Neutrophil (primary cell): ENCODE results near the gene SORBS1.

ENCODE experiments used
- H3K27ac ChIP-seq: fragments of 200-600 bp; sonication (generic); 2 replicates; pipeline ENCODE4 v1.5.1; 2016; ENCODE audit warnings: mild to moderate bottlenecking, moderate library complexity
- H3K27me3 ChIP-seq: fragments of 200-600 bp; sonication (generic); 2 replicates; pipeline ENCODE4 v1.6.0; 2016; ENCODE audit warnings: mild to moderate bottlenecking
- H3K36me3 ChIP-seq: fragments of 200-600 bp; sonication (generic); 2 replicates; pipeline ENCODE4 v1.5.1; 2017
- H3K4me1 ChIP-seq, 2 experiments: fragments of 200-600 bp in 1 of 2; sonication (generic) in 1 of 2; 1 replicate in 1 of 2; 2 replicates in 1 of 2; pipeline versions ENCODE4 v1.5.1 to v1.6.1; 2013 to 2016; ENCODE audit warnings: low read depth in 1 of 2, low read length in 1 of 2, mild to moderate bottlenecking in 1 of 2, moderate library complexity in 1 of 2; ENCODE audit not compliant: control insufficient read depth in 1 of 2, insufficient read depth in 1 of 2
- H3K4me3 ChIP-seq, 2 experiments: fragments of 200-600 bp in 1 of 2; sonication (generic) in 1 of 2; 1 replicate in 1 of 2; 2 replicates in 1 of 2; pipeline ENCODE4 v1.5.1; 2013 to 2016; ENCODE audit warnings: low read depth in 1 of 2, low read length in 1 of 2, mild to moderate bottlenecking in 1 of 2, moderate library complexity in 1 of 2
- H3K9me3 ChIP-seq: fragments of 200-600 bp; sonication (generic); 2 replicates; pipeline ENCODE4 v1.5.1; 2016
- TF ChIP-seq, protein P1 (sequence below): fragments of 200-600 bp; sonication (generic); IDR thresholded peaks from 2 replicates; pipeline ENCODE4 v1.5.1; 2016; ENCODE audit warnings: antibody characterized with exemption

Gene SORBS1

DNA sequence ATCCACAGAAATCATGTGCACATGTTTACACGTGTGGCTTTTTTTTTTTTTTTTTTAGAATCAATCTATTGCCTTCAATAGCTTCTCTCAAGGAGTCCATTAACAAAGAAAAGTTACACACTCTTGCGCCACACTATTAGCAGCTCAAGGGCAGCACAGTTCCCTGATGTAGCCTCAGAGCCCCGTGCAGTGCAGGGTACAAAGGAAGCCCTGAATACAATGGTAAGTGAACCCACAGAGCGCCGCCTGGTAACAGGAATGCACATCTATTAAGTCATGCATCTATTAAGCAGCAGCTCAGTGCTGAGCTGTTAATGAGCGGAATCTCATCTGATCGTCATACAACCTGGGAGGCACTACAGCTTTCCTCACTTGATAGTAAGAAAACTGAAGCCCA, 156.7 kb downstream of the SORBS1 start:
- H3K4me3 ChIP-seq, result no peak overlapping the region
- TF ChIP-seq, protein P1, sequence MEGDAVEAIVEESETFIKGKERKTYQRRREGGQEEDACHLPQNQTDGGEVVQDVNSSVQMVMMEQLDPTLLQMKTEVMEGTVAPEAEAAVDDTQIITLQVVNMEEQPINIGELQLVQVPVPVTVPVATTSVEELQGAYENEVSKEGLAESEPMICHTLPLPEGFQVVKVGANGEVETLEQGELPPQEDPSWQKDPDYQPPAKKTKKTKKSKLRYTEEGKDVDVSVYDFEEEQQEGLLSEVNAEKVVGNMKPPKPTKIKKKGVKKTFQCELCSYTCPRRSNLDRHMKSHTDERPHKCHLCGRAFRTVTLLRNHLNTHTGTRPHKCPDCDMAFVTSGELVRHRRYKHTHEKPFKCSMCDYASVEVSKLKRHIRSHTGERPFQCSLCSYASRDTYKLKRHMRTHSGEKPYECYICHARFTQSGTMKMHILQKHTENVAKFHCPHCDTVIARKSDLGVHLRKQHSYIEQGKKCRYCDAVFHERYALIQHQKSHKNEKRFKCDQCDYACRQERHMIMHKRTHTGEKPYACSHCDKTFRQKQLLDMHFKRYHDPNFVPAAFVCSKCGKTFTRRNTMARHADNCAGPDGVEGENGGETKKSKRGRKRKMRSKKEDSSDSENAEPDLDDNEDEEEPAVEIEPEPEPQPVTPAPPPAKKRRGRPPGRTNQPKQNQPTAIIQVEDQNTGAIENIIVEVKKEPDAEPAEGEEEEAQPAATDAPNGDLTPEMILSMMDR, result no peak
- no peak overlapping the region for H3K27ac ChIP-seq
- no peaks in the 10 kb centered on the region for H3K4me1 ChIP-seq
- no peaks in the 10 kb centered on the region for H3K9me3 ChIP-seq
- H3K27me3 ChIP-seq, result peaks cover 16% of the 10 kb centered on the region
- H3K36me3 ChIP-seq, result no peaks in the 10 kb centered on the region

DNA sequence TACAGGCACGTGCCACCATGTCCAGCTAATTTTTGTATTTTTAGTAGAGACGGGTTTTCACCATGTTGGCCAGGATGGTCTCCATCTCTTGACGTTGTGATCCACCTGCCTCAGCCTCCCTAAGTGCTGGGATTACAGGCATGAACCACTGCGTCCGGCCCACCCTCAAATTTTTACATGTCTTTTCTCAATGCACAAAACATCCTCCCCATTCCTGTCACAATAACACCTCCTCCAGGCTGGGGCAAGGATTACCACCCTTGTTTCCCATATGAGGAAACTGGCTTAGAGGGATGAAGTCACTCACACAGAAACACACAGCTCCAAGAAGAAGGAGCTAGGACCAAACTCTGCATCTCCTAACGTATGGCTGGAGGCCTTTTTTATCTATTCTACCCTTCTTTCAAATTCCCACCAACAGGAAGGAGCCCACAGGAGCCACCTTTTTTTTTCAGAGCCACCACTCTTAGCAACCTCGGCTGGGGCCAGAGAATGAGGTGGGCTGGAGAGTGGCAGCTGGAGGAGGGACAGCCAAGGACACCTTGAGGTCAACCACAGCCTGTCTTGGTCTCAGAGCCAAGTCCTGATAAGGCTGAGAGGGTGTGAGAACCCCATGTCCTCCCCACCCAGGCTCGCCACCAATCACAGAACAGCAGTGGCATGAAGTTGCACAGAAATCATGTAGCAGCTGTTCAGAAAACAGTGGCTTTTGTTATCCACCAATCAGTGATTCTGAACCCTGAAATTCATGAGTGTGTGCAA, 157.3 kb downstream of the SORBS1 start:
- Histone ChIP-seq H3K9me3 (no peaks in the 10 kb centered on the region), H3K4me1 (no peaks in the 10 kb centered on the region), H3K27me3 (peaks cover 16% of the 10 kb centered on the region), H3K4me3 (no peak overlapping the region), H3K36me3 (no peaks in the 10 kb centered on the region), H3K27ac (no peak overlapping the region)
- TF ChIP-seq, protein P1, result no peak

DNA sequence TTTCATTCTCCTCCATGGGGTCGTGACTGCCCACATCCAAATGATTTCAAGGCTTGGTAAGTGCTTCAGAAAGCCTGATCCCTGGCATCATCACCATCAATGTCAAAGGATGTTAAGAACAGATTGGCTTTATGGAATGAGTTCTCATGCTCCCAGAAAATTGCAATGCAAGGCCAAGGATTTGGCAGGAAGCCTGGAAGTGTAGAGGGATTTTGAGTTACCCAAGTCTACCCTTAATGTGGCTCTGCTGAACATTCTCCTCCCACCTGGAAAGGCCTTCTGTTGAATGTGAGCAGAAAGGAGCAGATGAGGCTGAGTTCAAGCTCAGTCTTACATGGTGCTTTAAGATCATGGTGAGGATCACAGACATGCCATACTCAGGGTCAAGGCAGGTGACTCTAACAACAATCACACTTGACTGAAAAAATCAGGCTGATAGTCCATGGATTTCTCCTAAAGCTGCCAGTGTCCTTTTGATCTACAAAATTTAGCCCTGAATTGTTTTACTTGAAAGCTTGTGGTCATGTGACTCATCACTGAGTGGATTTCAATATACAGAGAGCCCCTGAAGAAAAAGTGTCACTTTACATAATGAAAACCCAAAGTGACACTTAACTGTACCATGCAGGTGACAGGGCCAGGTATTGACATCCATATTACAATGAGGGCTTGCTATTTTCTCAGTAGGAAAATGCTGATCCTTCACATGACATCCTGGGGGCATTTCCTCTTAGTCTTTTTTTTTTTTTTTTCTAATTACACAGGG, 159.3 kb downstream of the SORBS1 start:
- no peak overlapping the region for H3K4me3 ChIP-seq
- no peaks in the 10 kb centered on the region for H3K9me3 ChIP-seq
- no peak overlapping the region for H3K27ac ChIP-seq
- peaks cover 10% of the 10 kb centered on the region for H3K27me3 ChIP-seq
- TF ChIP-seq, protein P1, result no peak
- no peaks in the 10 kb centered on the region for H3K4me1 ChIP-seq
- no peaks in the 10 kb centered on the region for H3K36me3 ChIP-seq

DNA sequence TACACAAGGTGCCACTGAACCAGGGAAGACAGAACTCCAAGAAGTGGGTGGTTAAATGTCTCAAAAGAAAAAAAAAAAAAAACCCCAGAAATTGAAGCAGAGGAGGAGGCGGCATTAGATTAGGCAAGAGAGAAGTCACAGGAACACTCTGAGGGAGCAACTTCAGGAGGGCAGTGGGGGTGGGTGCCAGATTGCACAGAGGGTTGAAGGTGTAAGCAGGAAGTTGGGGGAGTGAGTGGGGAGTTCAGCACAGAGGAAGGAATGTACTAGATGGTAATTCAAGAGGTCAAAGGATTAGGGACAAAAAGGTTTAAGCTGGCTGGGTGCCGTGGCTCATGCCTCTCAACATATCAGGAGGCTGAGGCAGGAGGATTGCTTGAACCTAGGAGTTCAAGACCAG, 160.4 kb downstream of the SORBS1 start:
- TF ChIP-seq, protein P1, result no peak
- H3K4me3 ChIP-seq, result no peak overlapping the region
- no peaks in the 10 kb centered on the region for H3K27me3 ChIP-seq
- H3K36me3 ChIP-seq, result no peaks in the 10 kb centered on the region
- no peaks in the 10 kb centered on the region for H3K9me3 ChIP-seq
- H3K4me1 ChIP-seq, result no peaks in the 10 kb centered on the region
- no peak overlapping the region for H3K27ac ChIP-seq

DNA sequence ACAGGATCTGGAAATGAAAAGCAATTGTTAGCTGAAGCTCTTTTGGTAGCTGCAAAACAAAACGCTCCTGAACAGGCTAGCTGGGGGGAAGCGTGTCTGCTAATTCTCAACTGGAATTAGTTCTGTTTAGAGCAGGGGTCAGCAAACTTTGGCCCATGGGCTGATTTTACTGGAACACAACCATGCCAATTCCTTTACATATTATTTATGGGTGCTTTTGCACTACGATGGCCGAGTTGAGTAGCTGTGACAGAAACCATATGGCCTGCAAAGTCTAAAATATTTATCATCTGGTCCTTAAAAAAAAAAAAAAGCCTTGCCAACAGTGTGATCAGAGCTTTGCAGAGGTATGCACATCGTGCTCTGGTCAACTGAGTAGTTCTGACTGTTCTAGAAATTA, 162.0 kb downstream of the SORBS1 start:
- Histone ChIP-seq H3K9me3 (no peaks in the 10 kb centered on the region), H3K36me3 (no peaks in the 10 kb centered on the region), H3K27me3 (no peaks in the 10 kb centered on the region), H3K27ac (no peak overlapping the region), H3K4me3 (no peak overlapping the region), H3K4me1 (no peaks in the 10 kb centered on the region)
- TF ChIP-seq, protein P1, result no peak
